K562 (cell line): ENCODE measurements around the gene SSU72.

Source experiments
- CTCF ChIP-seq, 3 experiments: IDR thresholded peaks in 2 of 3; conservative IDR thresholded peaks in 1 of 3; 2 replicates each; pipeline ENCODE4 v1.5.1; 2011 to 2012; ENCODE audit warnings: low read length in 3 of 3, mild to moderate bottlenecking in 3 of 3, control low read depth in 2 of 3, improper control_type of control experiment in 1 of 3, inconsistent platforms in 1 of 3, low read depth in 1 of 3, mixed read lengths in 1 of 3, moderate library complexity in 1 of 3; ENCODE audit not compliant: insufficient read depth in 2 of 3
- E2F1 ChIP-seq: sonication (generic); formaldehyde crosslinking; IDR thresholded peaks from 2 replicates; pipeline ENCODE4 v1.8.1; 2023; ENCODE audit warnings: mild to moderate bottlenecking, missing genetic modification reagents, moderate library complexity
- RAD21 ChIP-seq, 2 experiments: fragments of 250-450 bp in 1 of 2; fragments of 450-650 bp in 1 of 2; sonication (Bioruptor Pico) in 1 of 2; formaldehyde crosslinking in 1 of 2; IDR thresholded peaks in 1 of 2; conservative IDR thresholded peaks in 1 of 2; 2 replicates each; pipeline versions ENCODE4 v1.4.0 to v1.8.0; 2020 to 2022; ENCODE audit warnings: mild to moderate bottlenecking in 2 of 2, moderate library complexity in 1 of 2
- SMARCC2 ChIP-seq: fragments of 450-650 bp; IDR thresholded peaks from 2 replicates; pipeline ENCODE4 v1.6.1; 2017; ENCODE audit warnings: antibody characterized with exemption, moderate library complexity, mild to moderate bottlenecking, low read depth
- ZNF174 ChIP-seq: fragments of 250-450 bp; sonication (Bioruptor Pico); IDR thresholded peaks from 2 replicates; pipeline ENCODE4 v1.4.0; 2020; ENCODE audit warnings: mild to moderate bottlenecking

GRCh38 chr1:1596493-1597274, 22.0 kb upstream of the SSU72 start:
- TF ChIP-seq SMARCC2 (no peak), ZNF174 (CRISPR knock-in tag) (no peak), CTCF (IDR thresholded peaks at IDR 0.05 in 2 of 3, conservative IDR thresholded peaks at IDR 0.05 in 1 of 3; ENCODE audit: insufficient read depth in 2 of 3, low read depth in 1 of 3, low read length in 3 of 3) (no peak), E2F1 (no peak), RAD21 (CRISPR knock-in tag; conservative IDR thresholded peaks at IDR 0.05 in 1 of 2, IDR thresholded peaks at IDR 0.05 in 1 of 2) (no peak)
